Body of pancreas (tissue), 4 donors: ENCODE measurements around the gene CTIF. TPM values are rescaled to one million over a fixed set of nuclear protein-coding genes. Genes with fewer than 3 reads are reported as not detected.

Experiments used
- ATAC-seq: fragments of 150-250 bp; one replicate; pipeline ENCODE4 v1.9.1; 2016
- DNase-seq, 4 donors: peaks; one replicate each; pipeline ENCODE4 v3.0.0-alpha.2; 2019
- H3K27ac ChIP-seq, 4 donors: fragments of 200-600 bp; sonication (generic); 1 replicate in 3 of 4; 2 replicates in 1 of 4; pipeline versions ENCODE4 v1.5.1 to v1.6.1; 2016 to 2019; ENCODE audit warnings: mild to moderate bottlenecking in 1 of 4, mixed read lengths in 1 of 4, moderate library complexity in 1 of 4
- H3K27me3 ChIP-seq, 2 donors: fragments of 200-600 bp; sonication (generic); one replicate each; pipeline ENCODE4 v1.6.0; 2016; ENCODE audit warnings: mild to moderate bottlenecking in 1 of 2
- H3K36me3 ChIP-seq, 2 donors: fragments of 200-600 bp; sonication (generic); replicated peaks in 1 of 2; 2 replicates each; pipeline ENCODE4 v1.5.1; 2016; ENCODE audit warnings: low read depth in 2 of 2; ENCODE audit not compliant: insufficient read depth in 1 of 2
- H3K4me1 ChIP-seq: fragments of 200-600 bp; sonication (generic); one replicate; pipeline ENCODE4 v1.6.0; 2016
- H3K4me3 ChIP-seq, 2 donors: fragments of 200-600 bp; sonication (generic); 1 replicate in 1 of 2; 2 replicates in 1 of 2; pipeline ENCODE4 v1.5.1; 2016 to 2019
- H3K9me3 ChIP-seq, 3 donors: fragments of 200-600 bp; sonication (generic); 1 replicate in 2 of 3; 2 replicates in 1 of 3; pipeline ENCODE4 v1.5.1; 2016
- POLR2A ChIP-seq, 3 donors: fragments of 450-650 bp; IDR thresholded peaks; one replicate each; pipeline ENCODE4 v1.6.1; 2016; ENCODE audit warnings: antibody characterized with exemption in 3 of 3, mild to moderate bottlenecking in 2 of 3
- WGBS, 2 donors: methylation state at CpG; one replicate each; pipeline ENCODE4 v1.1.5; 2017; 5-methylcytosine and 5-hydroxymethylcytosine counted together
- intact Hi-C: fragments of 100-400 bp; cut with DNase I; formaldehyde crosslinking; loops from one replicate; pipeline ENCODE4 v1.15.1; 2023
- total RNA-seq, 2 donors: library from RNA; depleted of rRNA; stranded (reverse); fragments of >200 nt; gene quantifications; one replicate each; pipeline ENCODE4 v1.1.0, GENCODE V29; 2016
- TF ChIP-seq, protein P1 (sequence below), 7 experiments: fragments of 450-650 bp in 4 of 7; fragments of 200-600 bp in 3 of 7; sonication (generic) in 3 of 7; IDR thresholded peaks; one replicate each; pipeline ENCODE4 v1.5.1; 2016 to 2019; ENCODE audit warnings: antibody characterized with exemption in 7 of 7

CTIF gene
- total RNA-seq, 2 donors from 2014 or later = 18.7 to 24.4 TPM

DNA sequence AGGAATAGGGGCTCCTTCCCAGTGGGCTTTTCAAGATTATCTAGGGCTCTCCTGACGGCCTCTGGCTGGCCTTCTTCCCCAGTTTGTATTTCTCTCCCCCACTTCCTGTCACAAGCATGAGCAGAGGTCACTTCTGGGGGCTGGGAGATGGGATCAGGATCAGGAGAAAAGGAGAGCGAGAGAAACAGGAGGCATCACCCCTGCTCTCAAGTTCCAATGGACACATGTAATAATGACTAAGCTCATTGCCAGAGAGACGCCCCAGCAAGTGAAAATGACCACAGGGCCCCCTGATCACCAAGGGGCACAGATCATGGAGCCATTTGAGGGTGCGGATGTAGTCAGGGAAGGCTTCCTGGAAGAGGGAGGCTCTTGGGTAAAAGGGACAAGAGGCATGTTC lies 319.8 kb downstream of the CTIF start:
- no peak for TF ChIP-seq POLR2A (IDR thresholded peaks at IDR 0.05)
- TF ChIP-seq, protein P1, sequence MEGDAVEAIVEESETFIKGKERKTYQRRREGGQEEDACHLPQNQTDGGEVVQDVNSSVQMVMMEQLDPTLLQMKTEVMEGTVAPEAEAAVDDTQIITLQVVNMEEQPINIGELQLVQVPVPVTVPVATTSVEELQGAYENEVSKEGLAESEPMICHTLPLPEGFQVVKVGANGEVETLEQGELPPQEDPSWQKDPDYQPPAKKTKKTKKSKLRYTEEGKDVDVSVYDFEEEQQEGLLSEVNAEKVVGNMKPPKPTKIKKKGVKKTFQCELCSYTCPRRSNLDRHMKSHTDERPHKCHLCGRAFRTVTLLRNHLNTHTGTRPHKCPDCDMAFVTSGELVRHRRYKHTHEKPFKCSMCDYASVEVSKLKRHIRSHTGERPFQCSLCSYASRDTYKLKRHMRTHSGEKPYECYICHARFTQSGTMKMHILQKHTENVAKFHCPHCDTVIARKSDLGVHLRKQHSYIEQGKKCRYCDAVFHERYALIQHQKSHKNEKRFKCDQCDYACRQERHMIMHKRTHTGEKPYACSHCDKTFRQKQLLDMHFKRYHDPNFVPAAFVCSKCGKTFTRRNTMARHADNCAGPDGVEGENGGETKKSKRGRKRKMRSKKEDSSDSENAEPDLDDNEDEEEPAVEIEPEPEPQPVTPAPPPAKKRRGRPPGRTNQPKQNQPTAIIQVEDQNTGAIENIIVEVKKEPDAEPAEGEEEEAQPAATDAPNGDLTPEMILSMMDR (IDR thresholded peaks at IDR 0.05) = no peak
- intact Hi-C loops = no loop called here
- H3K4me3 ChIP-seq = no peak overlapping the region

DNA sequence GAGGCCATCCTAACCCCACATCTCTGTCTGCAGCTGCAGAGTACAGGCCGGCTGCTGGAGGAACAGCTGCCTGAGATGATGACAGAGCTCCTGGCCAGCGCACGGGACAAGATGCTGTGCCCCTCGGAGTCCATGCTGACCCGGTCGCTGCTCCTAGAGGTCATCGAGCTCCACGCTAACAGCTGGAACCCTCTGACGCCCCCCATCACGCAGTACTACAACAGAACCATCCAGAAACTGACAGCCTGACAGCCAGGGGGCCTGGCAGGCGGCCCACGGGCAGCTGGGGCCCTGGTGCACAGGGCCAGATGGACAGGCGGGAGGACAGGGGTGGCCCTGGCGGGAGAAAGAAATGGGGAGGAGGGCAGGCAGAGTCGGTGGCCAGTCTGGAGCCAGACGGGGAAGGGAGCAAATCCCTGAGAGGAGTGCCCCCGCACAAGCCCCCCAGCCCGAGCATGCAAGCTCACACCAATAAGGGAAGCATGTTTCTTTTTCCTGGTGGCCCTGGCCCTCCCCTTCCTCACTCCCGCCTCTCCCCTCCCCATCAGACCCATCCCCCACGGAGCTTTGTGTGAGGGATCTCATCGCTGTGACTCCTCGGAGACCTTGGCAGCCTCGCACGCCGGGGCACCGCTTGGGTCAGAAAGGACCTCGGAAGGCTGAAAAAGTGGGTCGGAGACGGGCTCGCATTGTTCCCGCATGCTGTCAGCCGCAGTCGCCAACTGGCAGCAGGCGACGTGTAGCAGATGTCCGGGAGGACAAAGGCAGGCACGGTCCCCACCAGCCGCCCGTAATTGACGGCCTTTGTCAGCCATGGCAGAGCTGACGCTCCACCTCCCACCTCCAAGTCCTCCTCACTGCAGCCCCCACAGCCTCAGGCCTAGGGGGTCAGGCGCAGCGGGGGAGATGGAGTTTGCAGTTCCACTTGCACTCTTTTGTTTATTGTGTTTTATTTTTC lies 320.8 kb downstream of the CTIF start:
- Histone ChIP-seq H3K4me3 (no peak overlapping the region), H3K9me3 (no peaks in the 10 kb centered on the region), H3K27me3 (no peaks in the 10 kb centered on the region), H3K4me1 (no peaks in the 10 kb centered on the region), H3K27ac (no peak overlapping the region), H3K36me3 (no peaks in the 10 kb centered on the region)
- intact Hi-C loops = no loop called here
- 91 to 93% methylated on average over 31 to 43 of the region's 43 CpGs for WGBS, 2 donors
- ATAC-seq (peak; percentile 15), DNase-seq (no peak)
- TF ChIP-seq POLR2A (IDR thresholded peaks at IDR 0.05) = no peak
- TF ChIP-seq, protein P1 (IDR thresholded peaks at IDR 0.05) = no peak

More for the DNA sequence above, 319.8 kb downstream of the CTIF start:
- Histone ChIP-seq H3K36me3 (no peaks in the 10 kb centered on the region), H3K9me3 (no peaks in the 10 kb centered on the region), H3K4me1 (no peaks in the 10 kb centered on the region), H3K27me3 (no peaks in the 10 kb centered on the region), H3K27ac (no peak overlapping the region)
- ATAC-seq (no peak), DNase-seq (no peak)
- 90% methylated on average over 4 of the region's 4 CpGs for WGBS, 2 donors

GRCh38 chr18:48860269-48861180 lies 321.7 kb downstream of the CTIF start:
- ATAC-seq (no peak), DNase-seq (no peak)
- Histone ChIP-seq H3K4me3 (no peak overlapping the region), H3K36me3 (no peaks in the 10 kb centered on the region), H3K27me3 (no peaks in the 10 kb centered on the region), H3K4me1 (no peaks in the 10 kb centered on the region), H3K9me3 (no peaks in the 10 kb centered on the region), H3K27ac (no peak overlapping the region)
- WGBS, 2 donors = 90 to 91% methylated on average over 18 to 28 of the region's 28 CpGs
- TF ChIP-seq, protein P1 (IDR thresholded peaks at IDR 0.05) = no peak
- no peak for TF ChIP-seq POLR2A (IDR thresholded peaks at IDR 0.05)
- intact Hi-C loops = no loop called here

GRCh38 chr18:48861181-48861708 lies 322.4 kb downstream of the CTIF start:
- Histone ChIP-seq H3K27ac (no peak overlapping the region), H3K36me3 (no peaks in the 10 kb centered on the region), H3K4me3 (no peak overlapping the region), H3K9me3 (no peaks in the 10 kb centered on the region), H3K27me3 (no peaks in the 10 kb centered on the region), H3K4me1 (peaks cover 2% of the 10 kb centered on the region)
- 79 to 89% methylated on average over 6 to 15 of the region's 15 CpGs for WGBS, 2 donors
- DNase-seq (no peak), ATAC-seq (no peak)
- TF ChIP-seq, protein P1 (IDR thresholded peaks at IDR 0.05) = no peak
- no peak for TF ChIP-seq POLR2A (IDR thresholded peaks at IDR 0.05)
- intact Hi-C loops = no loop called here
